ENCODE results near the gene ABCB1.

DNA sequence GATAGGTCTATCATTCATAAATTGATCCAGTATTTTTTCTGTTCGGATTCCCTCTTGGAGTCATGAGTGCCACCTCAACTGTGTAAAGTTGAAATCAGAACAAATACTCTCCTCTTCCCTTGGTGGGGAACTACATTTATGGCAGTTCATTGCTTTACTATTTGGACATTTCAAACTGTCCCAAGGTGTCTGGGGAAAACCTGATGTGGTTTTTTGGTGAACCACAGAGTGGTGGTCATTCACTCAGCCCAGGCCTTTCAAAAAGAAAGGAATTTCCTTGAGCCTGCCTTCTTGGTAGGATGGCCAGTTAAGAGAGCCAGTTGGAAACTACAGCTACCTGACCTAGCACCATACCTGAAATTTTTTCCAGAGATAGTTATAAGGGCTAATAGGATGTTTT lies 59.0 kb downstream of the ABCB1 start:
- TF ChIP-seq, protein P1, sequence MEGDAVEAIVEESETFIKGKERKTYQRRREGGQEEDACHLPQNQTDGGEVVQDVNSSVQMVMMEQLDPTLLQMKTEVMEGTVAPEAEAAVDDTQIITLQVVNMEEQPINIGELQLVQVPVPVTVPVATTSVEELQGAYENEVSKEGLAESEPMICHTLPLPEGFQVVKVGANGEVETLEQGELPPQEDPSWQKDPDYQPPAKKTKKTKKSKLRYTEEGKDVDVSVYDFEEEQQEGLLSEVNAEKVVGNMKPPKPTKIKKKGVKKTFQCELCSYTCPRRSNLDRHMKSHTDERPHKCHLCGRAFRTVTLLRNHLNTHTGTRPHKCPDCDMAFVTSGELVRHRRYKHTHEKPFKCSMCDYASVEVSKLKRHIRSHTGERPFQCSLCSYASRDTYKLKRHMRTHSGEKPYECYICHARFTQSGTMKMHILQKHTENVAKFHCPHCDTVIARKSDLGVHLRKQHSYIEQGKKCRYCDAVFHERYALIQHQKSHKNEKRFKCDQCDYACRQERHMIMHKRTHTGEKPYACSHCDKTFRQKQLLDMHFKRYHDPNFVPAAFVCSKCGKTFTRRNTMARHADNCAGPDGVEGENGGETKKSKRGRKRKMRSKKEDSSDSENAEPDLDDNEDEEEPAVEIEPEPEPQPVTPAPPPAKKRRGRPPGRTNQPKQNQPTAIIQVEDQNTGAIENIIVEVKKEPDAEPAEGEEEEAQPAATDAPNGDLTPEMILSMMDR (IDR thresholded peaks at IDR 0.05): no peak
- no peak for TF ChIP-seq POLR2A (IDR thresholded peaks at IDR 0.05)
